ENCODE data around the gene LIPC.

LIPC gene

DNA sequence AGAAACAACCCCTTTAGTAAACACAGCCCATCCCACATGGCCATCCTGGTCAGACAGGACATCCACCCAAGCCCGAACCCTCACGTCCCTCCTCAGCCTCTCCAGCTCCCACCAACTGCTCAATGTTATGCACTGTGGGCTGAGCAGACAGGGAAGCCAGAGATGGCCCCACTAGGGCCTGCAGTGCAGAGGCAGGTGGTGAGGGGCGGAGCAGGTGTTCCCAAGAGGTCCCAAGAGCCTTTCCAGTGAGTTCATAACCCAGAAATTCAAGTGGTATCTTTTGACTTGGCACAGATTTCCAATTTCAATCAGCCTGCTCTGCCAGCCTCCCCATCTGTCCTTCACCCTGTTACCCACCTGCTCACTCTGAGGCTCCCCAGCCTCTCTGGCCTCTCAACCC lies 130.3 kb downstream of the LIPC start:
- no peak for DNase-seq

DNA sequence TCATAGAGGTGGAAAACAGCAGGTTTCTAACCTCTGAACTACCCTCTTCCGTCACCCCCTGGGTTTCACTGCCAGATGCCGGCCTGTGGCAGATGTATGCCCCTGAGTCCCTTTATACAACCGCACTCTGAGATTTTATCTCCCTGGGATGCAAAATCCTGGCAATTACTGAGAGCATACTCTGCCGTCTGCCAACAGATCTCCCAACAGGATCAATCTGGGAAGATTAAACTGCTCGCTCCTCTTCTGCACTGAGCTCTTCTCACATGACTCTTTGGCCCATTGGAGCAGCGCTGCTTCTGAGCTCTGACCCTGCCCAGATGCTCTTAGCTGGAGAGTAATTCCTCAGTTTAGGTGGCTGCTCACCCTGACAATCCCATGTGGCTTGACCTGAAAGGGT lies 133.2 kb downstream of the LIPC start:
- no peak for DNase-seq

DNA sequence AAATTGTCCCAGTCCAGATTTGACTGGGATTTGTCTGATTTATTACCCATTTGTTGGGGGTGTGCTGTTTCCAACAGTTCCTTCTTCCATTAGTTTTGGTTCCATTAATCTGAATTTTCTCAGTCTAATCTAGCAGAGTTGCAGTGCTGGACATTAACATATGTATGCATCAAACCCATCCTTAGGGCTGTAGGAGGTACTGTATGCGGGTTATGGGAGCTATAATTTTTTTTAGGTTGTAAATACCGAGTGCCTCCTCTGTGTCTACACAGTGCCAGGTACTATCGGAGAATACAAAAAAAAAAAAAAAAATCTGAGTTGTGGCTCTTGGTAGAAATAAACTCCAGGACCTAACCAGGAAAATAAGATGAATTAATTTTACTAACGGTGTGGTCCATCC lies 133.8 kb downstream of the LIPC start:
- DNase-seq: no peak

DNA sequence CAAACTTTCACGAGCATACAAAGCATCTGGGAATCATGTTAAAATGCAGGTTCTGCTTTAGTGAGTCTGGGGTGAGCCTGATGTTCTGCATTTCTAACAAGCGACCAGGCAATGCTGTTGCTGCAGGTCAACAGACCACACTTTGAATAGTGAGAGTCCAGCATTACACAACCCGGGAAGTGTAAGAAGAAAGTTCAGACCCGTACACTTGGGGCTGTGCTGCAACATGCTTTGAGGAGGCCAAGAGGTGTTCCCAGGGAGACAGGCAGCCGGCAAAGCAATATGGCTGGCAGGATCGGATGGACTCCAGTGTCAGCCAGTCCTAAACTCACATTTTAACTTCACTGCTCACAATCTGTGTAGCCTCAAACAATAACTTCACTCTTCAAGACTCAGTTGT lies 134.2 kb downstream of the LIPC start:
- DNase-seq: no peak

DNA sequence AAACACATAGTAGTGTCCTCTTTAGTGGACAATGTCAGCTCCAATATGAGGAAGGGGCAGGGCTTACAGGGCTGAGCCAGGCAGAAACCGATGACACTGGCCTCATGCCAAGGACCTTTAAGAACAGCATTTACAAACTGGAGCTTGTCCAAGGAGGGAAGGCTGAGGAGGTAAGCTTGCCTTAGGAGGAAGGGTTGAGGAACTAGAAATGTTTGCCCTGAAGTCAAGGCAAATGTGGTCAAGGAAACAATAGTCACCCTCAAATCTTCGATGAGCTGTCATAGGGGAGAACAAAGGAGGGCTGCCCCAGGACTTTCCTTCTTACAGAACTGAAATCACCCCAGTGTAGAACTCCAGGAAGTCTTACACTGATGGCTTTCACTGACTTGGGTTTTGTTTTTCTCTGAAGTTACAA lies 136.4 kb downstream of the LIPC start:
- DNase-seq: no peak

DNA sequence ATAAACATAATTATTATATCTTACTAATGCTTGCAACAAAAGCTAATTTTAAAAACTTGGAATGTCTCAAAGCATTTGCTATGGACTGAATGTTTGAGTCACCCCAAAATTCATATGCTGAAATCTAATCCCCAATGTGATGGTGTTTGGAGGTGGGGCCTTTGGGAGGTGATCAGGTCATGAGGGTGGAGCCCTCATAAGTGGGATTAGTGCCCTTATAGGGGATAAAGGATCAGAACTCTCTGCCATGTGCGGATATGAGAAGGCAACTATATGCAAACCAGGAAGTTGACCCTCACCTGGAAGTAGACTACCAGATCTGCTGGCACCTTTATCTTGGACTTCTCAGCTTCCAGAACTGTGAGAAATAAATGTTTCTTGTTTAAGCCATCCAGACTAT lies 137.7 kb downstream of the LIPC start:
- DNase-seq: no peak

DNA sequence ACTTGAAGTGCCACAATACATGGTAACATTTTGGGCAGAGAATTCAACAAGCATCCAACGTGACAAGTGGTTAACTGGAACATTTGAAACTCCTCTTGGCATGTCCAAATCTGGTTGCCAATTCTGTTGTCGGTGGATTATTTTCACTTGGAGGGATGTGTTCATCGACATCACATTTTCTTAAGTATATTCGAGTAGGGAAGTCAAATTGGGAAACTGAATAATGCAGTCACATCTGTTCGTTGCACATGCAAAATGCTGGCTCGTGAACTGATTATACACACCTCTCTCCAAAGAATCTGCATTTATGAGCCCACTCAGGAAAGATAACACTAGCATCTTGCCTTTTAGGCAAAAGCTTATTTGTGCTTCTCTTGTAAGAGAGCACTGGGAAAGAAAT lies 139.7 kb downstream of the LIPC start:
- DNase-seq: no peak

DNA sequence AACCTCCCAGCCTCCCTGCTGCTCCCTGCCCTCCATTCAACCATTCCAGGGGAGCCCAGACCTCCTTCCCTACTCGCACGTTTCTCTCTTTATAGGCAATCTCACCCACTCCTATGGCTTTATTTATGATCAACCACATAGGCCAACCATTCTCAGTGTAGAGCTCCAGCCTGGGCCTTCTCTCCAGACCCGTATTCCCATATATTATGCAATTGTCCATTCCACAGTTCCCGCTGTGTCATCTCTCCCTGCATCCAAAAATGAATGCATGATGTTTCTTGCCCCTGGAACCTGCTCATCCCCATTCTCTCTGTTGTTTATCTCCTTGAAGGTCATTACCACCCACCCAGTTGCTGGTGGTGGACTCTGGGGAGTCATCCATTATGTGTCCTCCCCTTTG lies 140.7 kb downstream of the LIPC start:
- DNase-seq: no peak

DNA sequence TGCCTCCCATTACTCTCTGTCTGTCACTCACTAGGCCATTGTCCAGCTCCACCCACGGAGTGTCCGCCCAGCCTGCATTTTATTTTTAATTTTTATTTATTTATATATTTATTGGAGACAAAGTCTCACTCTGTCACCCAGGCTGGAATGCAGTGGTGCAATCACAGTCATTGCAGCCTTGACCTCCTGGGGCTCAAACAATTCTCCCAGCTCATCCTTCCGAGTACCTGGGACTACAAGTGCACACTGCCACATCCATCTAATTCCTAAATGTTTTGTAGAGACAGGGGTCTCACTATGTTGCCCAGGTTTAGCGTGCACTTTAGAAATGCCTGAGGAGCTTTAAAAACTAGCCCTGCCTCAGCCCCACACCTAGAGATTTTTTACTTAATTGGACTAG lies 141.5 kb downstream of the LIPC start:
- no peak for DNase-seq

DNA sequence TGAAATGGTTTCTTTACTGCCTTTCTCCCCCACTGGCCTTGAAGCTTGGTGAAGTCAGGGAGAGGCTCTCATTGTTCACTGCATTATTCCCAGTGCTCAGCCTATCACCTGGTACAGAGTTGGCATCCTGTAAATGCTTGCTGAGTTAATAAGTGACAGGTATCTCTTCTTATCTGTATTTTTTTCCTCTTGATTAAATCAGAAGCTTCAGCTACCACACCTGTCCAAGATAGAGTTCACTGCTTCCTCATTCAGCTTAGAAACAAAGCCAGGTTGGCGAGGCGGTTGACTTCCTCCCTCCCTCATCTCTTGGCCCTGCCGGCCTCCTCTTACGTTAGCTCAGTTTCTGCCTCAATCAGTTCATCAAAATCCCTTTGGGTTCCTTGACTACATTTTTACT lies 142.8 kb downstream of the LIPC start:
- DNase-seq: no peak

DNA sequence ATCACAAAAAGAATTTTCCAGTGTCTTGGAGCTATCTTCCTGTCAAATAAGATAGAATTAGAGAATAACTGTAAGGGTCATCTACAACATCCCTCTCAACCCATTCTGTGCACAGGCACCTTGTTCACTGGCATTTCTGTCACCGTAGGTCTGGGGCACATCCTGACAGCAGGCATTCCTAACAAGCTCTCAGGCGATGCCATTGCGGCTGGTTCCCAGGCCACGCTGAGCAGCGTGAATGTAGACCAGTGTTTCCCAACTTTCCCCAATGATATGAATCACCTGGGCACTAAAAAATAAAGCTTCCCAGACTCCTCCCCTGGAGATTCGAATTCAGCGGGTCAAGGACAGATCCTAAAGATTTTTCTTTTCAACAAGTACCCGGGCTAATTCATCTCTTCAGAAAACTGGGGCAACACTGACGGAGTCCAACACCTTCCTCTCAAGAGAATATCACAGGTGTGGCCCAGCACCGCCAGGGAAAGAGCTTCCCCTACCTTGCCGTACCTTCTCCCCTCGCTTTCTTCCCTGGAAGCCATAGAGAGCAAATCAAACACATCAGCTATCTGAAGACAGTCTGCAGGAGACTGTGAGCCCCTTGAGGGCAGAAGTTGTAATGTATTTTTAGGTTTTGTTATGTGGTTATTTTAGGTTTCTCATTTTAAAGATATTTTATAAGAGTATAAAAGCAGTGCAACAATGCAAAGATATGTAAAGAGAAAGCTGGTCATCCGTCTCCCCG lies 143.4 kb downstream of the LIPC start:
- no peak for DNase-seq

DNA sequence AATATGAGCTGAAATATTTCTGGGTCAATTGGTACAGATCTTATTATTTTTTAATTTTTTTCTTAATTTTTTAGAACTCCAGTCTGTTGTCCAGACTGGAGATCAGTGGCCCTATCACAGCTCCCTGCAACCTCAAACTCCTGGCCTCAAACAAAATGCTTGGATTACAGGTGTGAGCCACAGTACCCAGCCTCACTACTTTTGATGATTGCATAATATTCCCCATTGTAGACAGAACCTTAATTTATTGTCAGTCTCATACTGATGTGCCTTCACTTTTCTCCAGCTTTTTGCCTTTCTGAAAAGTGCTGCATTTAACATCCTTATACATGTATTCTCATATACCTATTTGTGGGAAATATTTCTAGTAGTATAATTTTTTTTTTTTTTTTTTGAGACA lies 144.9 kb downstream of the LIPC start:
- DNase-seq: no peak

DNA sequence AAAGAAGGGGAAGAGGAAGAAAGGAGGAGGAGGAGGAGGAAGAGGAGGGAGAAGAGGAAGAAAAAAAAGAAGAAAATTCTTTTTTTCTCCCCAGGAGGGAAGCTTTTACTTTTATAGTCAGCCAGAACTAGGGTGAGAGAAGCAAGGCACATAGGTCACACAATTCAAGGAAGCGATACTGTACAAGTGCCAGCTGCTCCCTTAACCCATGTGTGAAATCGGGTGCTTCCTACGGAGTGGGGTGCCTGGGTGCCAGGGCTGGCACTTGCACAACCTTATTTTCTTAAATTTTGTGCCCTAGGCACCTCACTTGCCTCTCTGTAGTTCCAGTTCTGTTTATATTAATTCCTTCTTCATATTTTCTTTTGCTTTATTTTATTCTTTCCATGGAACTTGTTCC lies 150.4 kb downstream of the LIPC start:
- DNase-seq: no peak

DNA sequence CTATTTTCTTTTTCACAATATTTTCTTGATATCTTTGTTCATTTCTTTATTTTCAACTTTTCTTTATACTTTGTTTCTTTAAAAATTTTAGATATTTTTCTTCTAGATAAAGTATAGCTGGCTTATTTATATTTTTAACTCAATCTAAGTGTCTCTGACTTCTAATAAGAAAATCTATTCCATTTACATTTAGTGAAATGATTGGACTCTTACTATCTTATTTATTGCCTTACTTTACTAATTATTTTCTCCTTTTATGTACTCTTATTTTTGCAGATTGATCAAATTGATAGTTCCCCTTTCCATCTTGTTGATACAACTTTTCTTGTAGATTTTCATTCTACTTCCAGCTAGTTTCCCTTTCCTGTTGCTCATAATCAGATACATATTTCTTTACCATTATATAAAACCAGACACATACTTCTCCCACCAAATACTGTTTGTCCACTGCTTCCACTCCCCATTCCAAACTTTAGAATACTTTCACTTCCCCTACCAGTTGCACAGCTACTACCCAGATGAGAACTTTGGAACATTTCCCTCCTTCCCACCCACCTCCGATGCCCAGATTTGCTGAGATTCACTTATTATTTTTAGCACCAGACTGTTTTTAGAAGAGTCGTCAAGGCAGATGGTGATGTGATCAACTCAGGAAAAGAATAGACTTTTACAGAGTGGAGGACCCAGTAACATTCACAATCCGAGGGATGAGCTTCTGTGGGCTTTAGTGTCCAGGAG lies 151.5 kb downstream of the LIPC start:
- no peak for DNase-seq

DNA sequence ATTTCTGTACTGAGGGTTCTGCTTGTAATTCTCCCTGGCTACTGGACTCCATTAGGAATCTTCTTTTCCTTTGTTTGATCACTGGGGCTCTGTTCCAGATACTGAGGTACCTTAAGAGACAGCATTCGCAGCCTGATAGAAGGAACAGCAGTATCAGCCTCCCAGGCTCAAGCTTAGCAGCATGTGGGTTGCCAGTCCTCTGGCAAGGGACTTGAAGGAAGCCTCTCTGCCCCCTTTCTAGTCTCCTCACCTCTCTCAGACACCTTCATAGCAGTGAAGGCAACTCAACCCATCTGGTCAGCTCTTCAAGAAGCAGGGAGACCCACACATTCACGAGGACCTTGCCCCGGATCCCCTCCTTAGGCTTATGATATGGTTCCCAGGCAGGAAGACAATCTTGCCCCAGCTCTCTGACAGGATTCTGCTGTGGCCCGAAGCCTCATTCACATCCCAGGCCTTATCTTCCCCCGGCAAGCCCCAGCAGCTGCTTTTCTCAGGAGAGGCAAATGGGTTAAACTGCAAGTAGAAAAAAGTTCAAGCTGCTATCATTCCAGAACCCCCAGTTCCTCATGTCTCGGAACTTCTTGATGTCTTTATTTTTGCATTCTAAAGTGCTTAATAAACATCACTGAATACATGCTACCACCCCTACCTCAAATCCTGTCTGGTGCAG lies 153.1 kb downstream of the LIPC start:
- DNase-seq: no peak

DNA sequence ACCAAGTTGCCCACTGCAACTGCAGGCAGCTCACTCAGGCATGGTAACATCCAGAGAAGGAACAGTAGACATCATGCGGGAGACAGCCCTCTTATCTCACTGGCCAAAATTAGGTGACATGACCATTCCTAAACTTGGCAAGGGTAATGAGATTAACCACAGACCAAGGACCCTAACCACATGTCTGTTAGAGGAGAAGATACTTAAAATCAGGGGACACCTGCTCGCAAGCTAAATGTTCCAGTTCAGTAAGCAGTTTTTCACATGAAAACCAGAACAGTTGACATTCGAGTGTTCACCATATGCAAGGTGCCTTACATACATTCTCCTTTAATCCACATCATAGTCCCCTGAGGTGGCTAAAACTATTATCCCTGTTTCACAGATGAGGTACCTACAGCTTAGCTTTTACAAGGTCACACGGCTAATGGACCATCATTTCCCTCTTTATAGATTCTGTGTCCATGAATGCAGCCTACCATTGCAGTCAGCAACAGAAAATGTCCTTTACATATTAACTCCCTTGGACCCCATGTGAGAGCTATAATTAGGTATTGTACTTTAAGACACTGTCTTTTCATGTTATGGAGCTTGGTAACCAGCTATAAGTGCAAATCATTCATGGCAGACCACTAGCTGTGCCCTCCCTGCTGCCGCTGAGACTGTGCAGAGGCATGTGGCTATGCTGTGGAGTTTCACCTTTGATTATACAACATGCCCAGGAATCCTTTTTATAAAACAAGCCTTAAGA lies 154.1 kb downstream of the LIPC start:
- DNase-seq: no peak

DNA sequence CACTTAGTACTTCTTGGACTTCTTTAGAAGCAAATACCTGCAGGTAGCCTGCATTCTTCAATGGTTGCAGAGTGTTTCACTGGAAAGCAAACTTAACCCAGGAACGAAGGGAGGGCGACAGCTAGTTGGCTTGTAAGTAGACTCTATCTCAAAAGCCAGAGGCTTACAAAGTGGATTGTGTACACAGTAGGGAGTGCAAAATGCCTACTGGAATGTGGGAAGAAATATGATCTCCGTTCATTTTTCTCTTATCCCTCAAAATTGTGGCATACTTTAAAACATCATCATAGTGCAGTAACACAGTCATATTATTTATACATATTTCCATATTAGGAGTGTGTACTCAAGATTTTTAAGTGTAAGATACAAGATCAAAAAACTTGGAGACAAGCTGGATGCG lies 155.7 kb downstream of the LIPC start:
- no peak for DNase-seq

DNA sequence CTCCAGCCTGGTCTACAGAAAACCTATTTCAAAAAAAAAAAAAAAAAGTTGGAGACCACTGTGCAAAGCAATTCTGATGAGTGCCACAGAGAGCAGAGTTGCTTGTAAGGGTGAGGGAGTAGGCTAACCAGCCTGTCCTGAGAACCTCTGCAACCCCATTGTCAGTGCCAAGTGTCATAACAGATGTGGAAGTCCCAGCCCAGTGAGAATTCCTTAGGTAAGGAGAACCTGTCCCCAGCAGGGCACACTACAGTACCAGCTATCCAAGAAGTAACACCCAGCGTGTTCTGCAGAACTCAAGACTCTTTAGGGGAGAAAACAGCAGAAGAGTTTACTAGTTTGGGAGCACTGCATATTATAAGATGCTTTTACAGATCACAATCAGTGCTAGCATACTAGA lies 156.3 kb downstream of the LIPC start:
- DNase-seq: no peak

DNA sequence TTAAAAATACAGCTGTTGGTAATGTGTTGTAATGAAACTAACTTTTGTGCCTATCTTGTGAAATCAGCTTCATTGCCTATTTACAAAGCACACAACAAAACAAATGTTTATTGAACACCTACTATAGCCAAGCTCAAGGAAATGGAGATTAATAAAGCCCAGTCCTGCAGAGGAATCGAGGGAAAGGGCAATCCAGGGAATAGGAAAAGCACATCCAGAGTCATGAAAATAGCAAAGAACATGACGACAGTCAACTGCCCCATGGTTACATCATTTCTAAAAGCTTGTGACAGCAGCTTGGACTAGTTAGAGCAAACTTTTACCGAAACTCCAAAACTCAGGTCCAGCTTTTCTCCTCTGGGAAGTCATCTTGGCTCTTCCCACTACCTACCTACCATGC lies 157.3 kb downstream of the LIPC start:
- DNase-seq: no peak

DNA sequence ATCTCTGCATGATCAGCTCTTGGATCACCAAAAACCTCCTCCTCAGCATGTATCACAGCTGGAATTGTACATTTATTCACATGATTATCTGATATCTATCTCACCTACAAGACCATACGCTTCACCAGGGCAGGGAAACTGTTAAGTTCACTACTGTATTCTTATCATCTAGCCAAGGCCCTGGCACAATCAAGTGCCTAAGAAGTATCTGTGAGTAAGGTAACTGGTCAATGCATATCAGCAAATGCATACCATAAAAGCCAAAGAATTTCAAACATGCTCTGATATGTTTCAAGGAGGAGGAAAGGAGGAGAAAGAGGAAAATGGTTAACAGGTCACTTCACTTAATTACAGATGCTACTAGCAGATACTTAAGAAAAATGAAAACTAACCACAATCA lies 158.4 kb downstream of the LIPC start:
- no peak for DNase-seq

DNA sequence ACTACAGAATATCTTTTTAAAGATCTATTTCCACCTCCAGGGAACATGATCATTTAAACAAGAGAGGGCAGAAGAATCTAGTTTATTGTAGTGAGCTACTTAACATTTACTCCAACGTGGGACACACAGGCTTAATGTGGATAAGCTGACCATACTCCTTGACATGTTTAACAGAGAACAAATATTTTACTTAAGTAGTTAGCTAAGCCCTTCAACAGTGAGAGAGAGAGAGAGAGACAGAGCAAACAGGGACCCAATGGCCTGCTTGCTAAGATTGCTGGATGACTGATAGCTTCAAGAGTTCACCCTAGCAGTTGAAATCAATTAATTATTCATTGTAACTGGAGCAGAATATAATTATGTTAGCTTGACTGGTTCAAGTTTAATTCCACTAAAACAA lies 159.1 kb downstream of the LIPC start:
- no peak for DNase-seq

DNA sequence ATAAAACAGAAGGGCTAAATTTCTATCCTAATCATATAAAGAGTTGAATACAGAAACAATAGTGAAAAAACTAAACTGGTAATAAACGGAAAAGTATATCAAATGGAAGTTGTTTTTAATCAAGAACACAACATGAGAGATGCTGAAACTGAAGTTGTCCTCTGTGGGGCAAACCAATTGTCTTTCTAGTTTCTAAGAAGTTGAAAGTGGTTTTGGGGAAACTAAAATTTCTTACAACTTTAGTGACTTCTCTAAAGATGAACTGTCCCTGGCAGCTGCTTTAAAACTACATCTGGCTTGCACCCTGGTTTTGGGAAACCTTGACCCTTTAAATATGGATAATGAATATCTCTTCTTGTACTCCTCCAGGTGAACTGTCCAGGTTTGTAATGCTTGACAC lies 162.1 kb downstream of the LIPC start:
- no peak for DNase-seq

DNA sequence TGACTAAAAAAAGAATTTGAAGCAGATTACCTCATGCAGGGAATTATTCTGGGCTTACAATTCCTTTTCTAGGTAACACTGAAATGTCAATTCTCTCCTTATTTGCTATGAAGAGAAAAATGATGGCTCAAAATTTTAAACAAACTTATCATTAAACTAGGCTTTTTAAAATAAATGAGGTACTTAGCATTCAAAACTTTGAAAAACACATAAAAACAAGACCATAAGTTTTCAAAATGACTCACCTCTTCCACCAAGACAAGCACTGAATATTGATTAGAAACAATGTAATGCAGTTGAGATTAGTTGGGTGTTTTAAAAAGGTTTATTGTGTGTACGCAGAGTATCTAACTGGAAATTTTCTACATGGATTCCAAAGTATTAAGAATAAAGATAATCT lies 163.1 kb downstream of the LIPC start:
- DNase-seq: no peak

Data from amniotic stem cell (primary cell).